Measurements from ENCODE around the gene VMP1. TPM values are rescaled to one million over a fixed set of nuclear protein-coding genes. Genes with fewer than 3 reads are reported as not detected.

VMP1 gene
- total RNA-seq, 1 donor, result 234 TPM

DNA sequence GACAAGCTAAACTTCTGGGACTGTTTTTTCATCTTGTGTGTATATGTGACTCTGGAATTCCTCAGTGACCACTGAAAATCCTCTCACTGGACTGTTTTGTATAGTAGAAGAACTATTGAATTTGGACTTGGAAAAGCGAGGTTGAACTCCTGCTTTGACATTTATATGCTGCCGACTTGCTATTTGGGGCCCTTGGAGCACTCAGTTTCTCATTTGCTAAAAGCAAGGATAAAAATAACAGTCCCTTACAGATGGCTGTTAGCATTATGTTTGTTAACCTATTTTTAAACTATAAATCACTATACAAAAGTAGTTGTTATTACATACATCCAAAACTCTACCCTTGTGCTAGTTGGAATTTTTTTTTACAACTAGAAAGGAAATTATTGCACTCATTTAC lies 9.0 kb downstream of the VMP1 start:
- H3K4me3 ChIP-seq (ENCODE audit: low read depth, low read length), result no peak overlapping the region
- TF ChIP-seq, protein P1, sequence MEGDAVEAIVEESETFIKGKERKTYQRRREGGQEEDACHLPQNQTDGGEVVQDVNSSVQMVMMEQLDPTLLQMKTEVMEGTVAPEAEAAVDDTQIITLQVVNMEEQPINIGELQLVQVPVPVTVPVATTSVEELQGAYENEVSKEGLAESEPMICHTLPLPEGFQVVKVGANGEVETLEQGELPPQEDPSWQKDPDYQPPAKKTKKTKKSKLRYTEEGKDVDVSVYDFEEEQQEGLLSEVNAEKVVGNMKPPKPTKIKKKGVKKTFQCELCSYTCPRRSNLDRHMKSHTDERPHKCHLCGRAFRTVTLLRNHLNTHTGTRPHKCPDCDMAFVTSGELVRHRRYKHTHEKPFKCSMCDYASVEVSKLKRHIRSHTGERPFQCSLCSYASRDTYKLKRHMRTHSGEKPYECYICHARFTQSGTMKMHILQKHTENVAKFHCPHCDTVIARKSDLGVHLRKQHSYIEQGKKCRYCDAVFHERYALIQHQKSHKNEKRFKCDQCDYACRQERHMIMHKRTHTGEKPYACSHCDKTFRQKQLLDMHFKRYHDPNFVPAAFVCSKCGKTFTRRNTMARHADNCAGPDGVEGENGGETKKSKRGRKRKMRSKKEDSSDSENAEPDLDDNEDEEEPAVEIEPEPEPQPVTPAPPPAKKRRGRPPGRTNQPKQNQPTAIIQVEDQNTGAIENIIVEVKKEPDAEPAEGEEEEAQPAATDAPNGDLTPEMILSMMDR (IDR thresholded peaks at IDR 0.05; ENCODE audit: insufficient read depth, low read length), result no peak
- DNase-seq (ENCODE audit: low read depth), result no peak

DNA sequence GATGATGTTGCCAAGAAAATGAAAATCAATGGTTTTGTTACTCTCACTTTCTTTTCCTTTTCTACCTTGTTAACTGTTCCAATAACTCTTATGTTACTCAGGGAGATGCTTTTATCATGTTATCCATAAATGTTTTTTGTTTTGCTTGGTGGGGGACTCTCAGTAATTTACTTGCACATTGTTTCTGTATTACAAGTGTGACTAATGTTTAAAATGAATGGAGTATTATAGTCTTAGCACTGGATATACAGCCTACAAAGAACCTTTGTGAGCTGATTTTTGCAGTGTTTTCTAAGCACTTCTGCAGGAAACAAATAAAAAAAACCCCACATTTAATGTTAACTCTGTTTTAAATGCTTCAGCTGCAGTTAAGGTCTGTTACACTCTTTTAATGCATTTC lies 12.1 kb downstream of the VMP1 start:
- TF ChIP-seq, protein P1 (IDR thresholded peaks at IDR 0.05; ENCODE audit: insufficient read depth, low read length), result no peak
- no peak overlapping the region for H3K4me3 ChIP-seq (ENCODE audit: low read depth, low read length)
- DNase-seq (ENCODE audit: low read depth), result no peak

DNA sequence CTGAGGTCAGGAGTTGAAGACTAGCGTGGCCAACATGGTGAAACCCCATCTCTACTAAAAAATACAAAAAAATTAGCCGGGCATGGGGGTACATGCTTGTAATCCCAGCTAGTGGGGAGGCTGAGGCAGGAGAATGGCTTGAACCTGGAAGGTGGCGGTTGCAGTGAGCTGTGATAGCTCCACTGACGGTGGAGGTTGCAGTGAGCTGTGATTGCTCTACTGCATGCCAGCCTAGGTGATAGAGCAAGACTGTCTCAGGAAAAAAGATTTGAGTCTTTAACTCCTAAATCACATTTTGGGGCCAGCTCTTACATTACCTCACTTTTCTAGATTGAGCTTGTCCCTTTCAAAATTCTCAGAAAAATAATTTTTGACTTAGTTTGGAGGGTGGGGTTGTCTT lies 15.2 kb downstream of the VMP1 start:
- DNase-seq (ENCODE audit: low read depth), result no peak
- H3K4me3 ChIP-seq (ENCODE audit: low read depth, low read length), result no peak overlapping the region
- TF ChIP-seq, protein P1 (IDR thresholded peaks at IDR 0.05; ENCODE audit: insufficient read depth, low read length), result no peak

DNA sequence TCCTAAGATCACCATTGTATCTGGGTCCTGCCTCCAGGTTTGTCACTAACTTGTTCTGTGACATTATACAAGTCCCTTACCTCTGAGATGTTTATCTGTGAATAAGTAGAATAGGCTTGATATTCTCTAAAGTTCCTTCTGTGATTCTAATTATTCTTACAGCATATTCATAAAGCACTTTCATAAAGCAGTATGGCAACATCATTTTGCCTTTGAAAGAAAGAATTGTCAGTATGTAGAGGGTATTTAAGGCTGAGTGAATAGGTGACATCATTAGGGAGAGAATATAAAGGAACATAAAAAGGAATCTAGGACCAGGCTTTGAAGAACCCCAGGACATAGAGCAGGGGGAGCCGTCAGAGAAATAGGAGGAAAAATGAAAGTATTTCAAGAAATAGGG lies 15.6 kb downstream of the VMP1 start:
- no peak overlapping the region for H3K4me3 ChIP-seq (ENCODE audit: low read depth, low read length)
- TF ChIP-seq, protein P1 (IDR thresholded peaks at IDR 0.05; ENCODE audit: insufficient read depth, low read length), result no peak

DNA sequence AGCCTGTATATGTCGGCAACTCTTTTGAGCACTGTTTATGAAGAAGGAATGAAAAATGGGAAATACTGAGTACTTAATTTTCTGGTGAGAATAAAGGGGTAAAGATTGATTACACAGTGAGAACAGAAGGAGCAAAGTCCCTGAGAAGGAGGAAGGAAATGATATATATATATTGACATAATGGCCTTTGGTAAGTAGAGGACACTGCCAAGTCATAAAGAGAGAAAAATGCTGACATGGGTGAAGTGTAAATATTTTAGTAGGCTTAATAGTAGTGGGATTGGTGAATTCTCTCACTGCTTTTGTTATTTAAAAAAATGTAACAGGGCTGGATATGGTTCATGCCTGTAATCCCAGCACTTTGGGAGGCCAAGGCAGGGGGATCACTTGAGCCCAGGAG lies 16.2 kb downstream of the VMP1 start:
- no peak overlapping the region for H3K4me3 ChIP-seq (ENCODE audit: low read depth, low read length)
- no peak for DNase-seq (ENCODE audit: low read depth)
- TF ChIP-seq, protein P1 (IDR thresholded peaks at IDR 0.05; ENCODE audit: insufficient read depth, low read length), result no peak

More for the DNA sequence above, 15.6 kb downstream of the VMP1 start:
- no peak for DNase-seq (ENCODE audit: low read depth)

DNA sequence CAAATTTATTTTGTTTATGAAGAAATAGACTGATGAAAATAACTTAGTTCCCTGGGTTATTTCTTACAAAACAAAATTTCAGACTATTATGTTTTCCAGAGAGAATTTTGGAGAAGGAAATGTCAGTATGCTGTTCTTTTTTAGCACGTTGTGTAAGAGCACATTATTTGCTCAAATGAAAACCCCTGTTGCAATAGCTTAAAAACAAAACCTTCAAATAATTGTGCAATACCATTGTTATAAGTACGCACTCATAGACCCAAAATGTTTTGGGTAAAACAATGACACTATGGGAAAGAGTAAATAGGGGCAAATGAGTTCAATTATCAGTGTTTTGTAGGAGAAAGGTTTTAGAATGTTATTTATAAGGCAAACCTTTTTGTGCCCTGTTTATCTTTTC lies 18.2 kb downstream of the VMP1 start:
- peak; percentile 86 for DNase-seq (ENCODE audit: low read depth)
- TF ChIP-seq, protein P1 (IDR thresholded peaks at IDR 0.05; ENCODE audit: insufficient read depth, low read length), result no peak
- H3K4me3 ChIP-seq (ENCODE audit: low read depth, low read length), result no peak overlapping the region

DNA sequence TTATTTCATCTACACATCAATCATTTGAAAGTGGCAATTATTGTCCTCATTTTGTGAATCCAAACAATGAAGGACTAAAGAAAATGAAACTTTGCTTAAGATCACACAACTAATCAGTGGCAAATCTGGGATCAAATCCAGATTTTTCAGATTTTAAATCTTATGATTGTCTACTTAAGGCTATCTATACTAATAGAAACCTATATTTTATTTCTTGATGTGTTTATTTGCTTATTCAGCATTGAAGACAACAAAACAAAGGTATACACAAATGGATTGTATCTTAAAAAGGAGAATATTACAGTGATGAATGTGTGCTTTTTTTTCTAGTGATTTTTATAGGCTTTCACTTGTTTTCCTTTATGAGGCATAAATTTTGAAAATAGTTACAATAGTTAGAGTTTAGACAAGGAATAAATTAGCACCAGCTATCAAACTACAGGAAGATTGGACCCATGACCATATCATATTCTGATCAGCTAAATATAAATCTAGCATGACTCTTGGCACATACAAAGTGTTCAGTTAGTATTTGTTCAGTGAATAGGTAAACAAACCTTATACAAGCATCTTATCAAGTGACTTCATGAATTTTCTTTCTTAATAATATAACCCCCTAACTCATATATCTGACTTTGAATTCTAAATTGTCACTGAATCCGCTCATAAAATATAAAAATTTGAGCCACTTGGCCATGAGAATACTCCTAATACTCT lies 20.5 kb downstream of the VMP1 start:
- TF ChIP-seq, protein P1 (IDR thresholded peaks at IDR 0.05; ENCODE audit: insufficient read depth, low read length), result no peak
- H3K4me3 ChIP-seq (ENCODE audit: low read depth, low read length), result no peak overlapping the region
- DNase-seq (ENCODE audit: low read depth), result no peak

All from fibroblast of the aortic adventitia (primary cell).